Progenitor cell of endocrine pancreas (in vitro differentiated cells): ENCODE results near the gene GMIP. TPM values are rescaled to one million over a fixed set of nuclear protein-coding genes. Genes with fewer than 3 reads are reported as not detected.

Source experiments
- DNase-seq: peaks from one replicate; pipeline ENCODE4 v3.0.0; 2021; ENCODE audit warnings: low spot score; ENCODE audit not compliant: unreplicated experiment
- H3K27ac Mint-ChIP-seq: 2 replicates; pipeline ENCODE4 v1.8.0; 2021; ENCODE audit warnings: mild to moderate bottlenecking, moderate library complexity, mixed read lengths
- H3K27me3 Mint-ChIP-seq: 2 replicates; pipeline ENCODE4 v1.8.0; 2021; ENCODE audit warnings: mixed read lengths
- H3K36me3 Mint-ChIP-seq: 2 replicates; pipeline ENCODE4 v1.8.0; 2022; ENCODE audit warnings: mixed read lengths; ENCODE audit not compliant: insufficient read depth
- H3K4me1 Mint-ChIP-seq: 2 replicates; pipeline ENCODE4 v1.8.0; 2021; ENCODE audit warnings: low read depth, mixed read lengths
- H3K4me3 Mint-ChIP-seq: 2 replicates; pipeline ENCODE4 v1.8.0; 2021; ENCODE audit warnings: low read depth, mild to moderate bottlenecking, moderate library complexity, mixed read lengths
- H3K9me3 Mint-ChIP-seq: 2 replicates; pipeline ENCODE4 v1.8.0; 2021; ENCODE audit warnings: low read depth, mixed read lengths
- total RNA-seq: library from RNA; stranded (reverse); gene quantifications from 2 replicates; pipeline ENCODE4 v1.2.1, GENCODE V29; 2021
- TF ChIP-seq, protein P1 (sequence below): fragments of 200-600 bp; sonication (generic); IDR thresholded peaks from one replicate; pipeline ENCODE4 v1.5.0; 2021; ENCODE audit warnings: antibody characterized with exemption, mild to moderate bottlenecking; ENCODE audit not compliant: unreplicated experiment

The GMIP gene
- total RNA-seq, 1 donor from 2014 or later = 30.5 TPM

- no peaks in the 10 kb centered on the region for H3K27me3 Mint-ChIP-seq
- no peak overlapping the region for H3K4me3 Mint-ChIP-seq
- H3K9me3 Mint-ChIP-seq = no peaks in the 10 kb centered on the region
- TF ChIP-seq, protein P1, sequence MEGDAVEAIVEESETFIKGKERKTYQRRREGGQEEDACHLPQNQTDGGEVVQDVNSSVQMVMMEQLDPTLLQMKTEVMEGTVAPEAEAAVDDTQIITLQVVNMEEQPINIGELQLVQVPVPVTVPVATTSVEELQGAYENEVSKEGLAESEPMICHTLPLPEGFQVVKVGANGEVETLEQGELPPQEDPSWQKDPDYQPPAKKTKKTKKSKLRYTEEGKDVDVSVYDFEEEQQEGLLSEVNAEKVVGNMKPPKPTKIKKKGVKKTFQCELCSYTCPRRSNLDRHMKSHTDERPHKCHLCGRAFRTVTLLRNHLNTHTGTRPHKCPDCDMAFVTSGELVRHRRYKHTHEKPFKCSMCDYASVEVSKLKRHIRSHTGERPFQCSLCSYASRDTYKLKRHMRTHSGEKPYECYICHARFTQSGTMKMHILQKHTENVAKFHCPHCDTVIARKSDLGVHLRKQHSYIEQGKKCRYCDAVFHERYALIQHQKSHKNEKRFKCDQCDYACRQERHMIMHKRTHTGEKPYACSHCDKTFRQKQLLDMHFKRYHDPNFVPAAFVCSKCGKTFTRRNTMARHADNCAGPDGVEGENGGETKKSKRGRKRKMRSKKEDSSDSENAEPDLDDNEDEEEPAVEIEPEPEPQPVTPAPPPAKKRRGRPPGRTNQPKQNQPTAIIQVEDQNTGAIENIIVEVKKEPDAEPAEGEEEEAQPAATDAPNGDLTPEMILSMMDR = no peak
- no peak overlapping the region for H3K27ac Mint-ChIP-seq
- peaks cover 9% of the 10 kb centered on the region for H3K36me3 Mint-ChIP-seq
- peaks cover 8% of the 10 kb centered on the region for H3K4me1 Mint-ChIP-seq
- DNase-seq = no peak
Observed at GRCh38 chr19:19647037-19647835, 3.8 kb upstream of the GMIP start.

DNA sequence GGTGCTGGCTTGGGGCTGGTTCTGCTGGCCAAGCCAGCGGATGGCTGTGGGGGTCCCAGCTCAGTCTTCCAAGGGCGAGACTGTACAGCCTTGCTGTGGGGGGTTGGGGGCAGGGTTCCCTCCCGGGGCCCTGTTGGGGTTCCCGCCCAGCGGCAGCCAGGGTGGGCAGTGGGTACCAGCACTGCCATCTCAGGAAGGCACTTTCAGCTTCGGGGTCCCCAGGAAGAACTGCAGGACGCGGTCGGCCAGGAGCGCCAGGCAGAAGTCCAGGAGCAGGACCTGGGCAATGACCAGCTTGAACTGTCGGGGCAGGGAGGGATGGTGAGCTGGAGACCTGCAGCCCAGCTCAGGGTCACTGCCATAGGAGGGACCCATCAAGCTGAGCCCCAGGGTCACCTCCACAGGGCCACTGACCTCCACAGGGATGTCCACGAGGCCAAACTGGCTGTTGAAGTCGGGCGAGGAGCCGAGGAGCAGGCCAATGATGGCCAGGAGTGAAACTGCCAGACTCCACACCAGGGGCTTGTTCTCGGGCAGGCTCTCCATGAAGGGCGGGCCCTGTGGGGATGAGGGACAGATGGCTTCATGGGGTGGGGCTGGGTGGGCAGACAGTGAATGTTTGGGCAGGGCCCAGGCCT lies 1.9 kb upstream of the GMIP start:
- no peak overlapping the region for H3K4me3 Mint-ChIP-seq
- peak overlapping the region; percentile 24 for H3K27ac Mint-ChIP-seq
- H3K36me3 Mint-ChIP-seq = peaks cover 6% of the 10 kb centered on the region
- peaks cover 10% of the 10 kb centered on the region for H3K4me1 Mint-ChIP-seq
- TF ChIP-seq, protein P1 = no peak
- DNase-seq = no peak
- no peaks in the 10 kb centered on the region for H3K27me3 Mint-ChIP-seq
- no peaks in the 10 kb centered on the region for H3K9me3 Mint-ChIP-seq

GRCh38 chr19:19644054-19644388 lies 564 bp upstream of the GMIP start:
- H3K27me3 Mint-ChIP-seq = no peaks in the 10 kb centered on the region
- TF ChIP-seq, protein P1 = no peak
- no peaks in the 10 kb centered on the region for H3K9me3 Mint-ChIP-seq
- H3K4me3 Mint-ChIP-seq = peak overlapping the region; percentile 94
- no peak for DNase-seq
- peak overlapping the region; percentile 96 for H3K27ac Mint-ChIP-seq
- peaks cover 3% of the 10 kb centered on the region for H3K36me3 Mint-ChIP-seq
- peaks cover 10% of the 10 kb centered on the region for H3K4me1 Mint-ChIP-seq

- H3K27me3 Mint-ChIP-seq = no peaks in the 10 kb centered on the region
- H3K9me3 Mint-ChIP-seq = no peaks in the 10 kb centered on the region
- peaks cover 2% of the 10 kb centered on the region for H3K36me3 Mint-ChIP-seq
- DNase-seq = no peak
- peaks cover 10% of the 10 kb centered on the region for H3K4me1 Mint-ChIP-seq
- peak overlapping the region; percentile 94 for H3K4me3 Mint-ChIP-seq
- H3K27ac Mint-ChIP-seq = peak overlapping the region; percentile 91
- TF ChIP-seq, protein P1 = no peak
Observed at GRCh38 chr19:19642506-19643157, 825 bp downstream of the GMIP start.

DNA sequence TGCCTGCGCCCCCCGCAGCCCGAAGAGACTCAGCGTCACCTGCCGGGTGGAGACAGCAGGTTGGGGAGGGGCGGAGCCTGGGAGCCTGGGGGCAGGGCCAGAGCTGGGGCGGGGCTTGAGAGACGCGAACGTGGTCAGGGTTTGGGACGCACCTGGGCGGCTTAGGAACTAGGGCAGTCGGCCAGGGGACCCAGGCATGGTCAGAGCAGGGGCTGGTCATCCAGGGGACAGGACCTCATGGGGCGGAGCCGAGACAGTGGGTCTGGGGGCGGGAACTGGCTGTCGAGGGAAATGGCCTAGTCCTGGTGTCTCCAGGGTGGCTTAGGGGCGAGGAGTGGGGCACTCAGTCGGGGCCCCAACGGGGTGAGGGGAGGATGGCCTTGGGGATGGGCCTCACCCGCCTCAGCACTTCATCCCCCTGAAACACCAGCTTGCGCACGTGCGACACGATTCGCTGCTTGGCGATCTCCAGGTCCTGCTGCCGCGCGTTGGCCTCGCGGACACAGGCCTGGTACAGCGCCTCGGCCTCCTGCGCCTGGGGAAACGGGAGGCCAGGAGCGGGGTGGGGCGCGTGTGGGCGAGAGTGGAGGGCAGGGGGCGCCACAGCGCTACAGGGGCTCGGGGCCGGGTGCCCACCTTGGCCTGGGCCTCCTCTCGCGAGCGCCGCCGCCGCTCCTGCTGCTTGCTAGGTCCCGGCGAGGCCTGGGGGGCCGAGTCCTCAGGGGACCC lies 5.8 kb downstream of the GMIP start:
- no peaks in the 10 kb centered on the region for H3K27me3 Mint-ChIP-seq
- H3K9me3 Mint-ChIP-seq = no peaks in the 10 kb centered on the region
- no peak overlapping the region for H3K4me3 Mint-ChIP-seq
- no peak for DNase-seq
- TF ChIP-seq, protein P1 = no peak
- peaks cover 5% of the 10 kb centered on the region for H3K4me1 Mint-ChIP-seq
- no peak overlapping the region for H3K27ac Mint-ChIP-seq
- H3K36me3 Mint-ChIP-seq = peaks cover 19% of the 10 kb centered on the region
